NCI-H1092 treated with DMSO at 0.1 percent for 48 hours (cell line): ENCODE data around the gene HMGA1.

Source experiments
- DNase-seq: peaks from one replicate; lab custom pipeline; 2025; lab: John Stamatoyannopoulos, UW

Gene HMGA1

DNA sequence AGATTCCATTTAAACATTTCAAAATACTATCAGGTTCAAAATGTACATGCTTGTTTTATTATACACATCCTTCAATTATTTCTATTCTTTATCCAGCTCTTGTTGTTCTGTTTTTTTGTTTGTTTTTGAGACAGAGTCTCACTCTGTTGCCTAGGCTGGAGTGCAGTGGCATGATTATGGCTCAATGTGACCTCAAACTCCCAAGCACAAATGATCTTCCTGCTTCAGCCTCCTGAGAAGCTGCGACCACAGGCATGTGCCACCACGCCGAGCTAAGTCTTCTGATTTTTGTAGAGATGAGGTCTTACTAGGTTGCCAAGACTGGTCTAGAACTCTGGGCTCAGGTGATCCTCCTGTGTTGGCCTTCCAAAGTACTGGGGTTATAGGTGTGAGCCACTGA, 56.3 kb downstream of the HMGA1 start:
- no peak for DNase-seq

DNA sequence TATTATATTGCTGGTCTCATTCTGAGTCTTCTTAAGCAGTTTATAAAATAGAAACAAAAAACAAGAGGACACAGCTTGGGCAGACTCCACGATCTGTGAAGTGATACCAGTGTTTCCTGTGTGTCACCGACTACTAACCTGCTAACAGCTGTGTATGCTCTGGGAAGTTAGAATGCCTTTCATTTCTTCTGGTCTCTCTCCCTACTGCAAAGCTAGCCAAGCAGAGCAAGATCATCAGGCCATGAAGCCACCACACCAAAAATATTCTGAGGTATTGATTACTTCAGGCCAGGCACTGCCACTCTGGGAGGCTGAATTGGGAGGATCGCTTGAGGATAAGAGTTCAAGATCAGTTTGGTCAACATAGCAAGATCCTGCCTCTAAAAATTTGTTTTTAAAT, 59.0 kb downstream of the HMGA1 start:
- no peak for DNase-seq
